HG03442 (cell line): ENCODE results near the gene ZNF326.
"Not testable (repeated sequence)": the region's sequence is repeated elsewhere in the genome, so short reads cannot be mapped to it uniquely, and the experiment has no call there.

Experiments
- ATAC-seq: cut with Tn5 transposase; IDR thresholded peaks from one replicate; pipeline ENCODE4 v1.9.1; 2021; ENCODE audit warnings: mild to moderate bottlenecking, moderate library complexity; ENCODE audit not compliant: unreplicated experiment

ZNF326 gene

DNA sequence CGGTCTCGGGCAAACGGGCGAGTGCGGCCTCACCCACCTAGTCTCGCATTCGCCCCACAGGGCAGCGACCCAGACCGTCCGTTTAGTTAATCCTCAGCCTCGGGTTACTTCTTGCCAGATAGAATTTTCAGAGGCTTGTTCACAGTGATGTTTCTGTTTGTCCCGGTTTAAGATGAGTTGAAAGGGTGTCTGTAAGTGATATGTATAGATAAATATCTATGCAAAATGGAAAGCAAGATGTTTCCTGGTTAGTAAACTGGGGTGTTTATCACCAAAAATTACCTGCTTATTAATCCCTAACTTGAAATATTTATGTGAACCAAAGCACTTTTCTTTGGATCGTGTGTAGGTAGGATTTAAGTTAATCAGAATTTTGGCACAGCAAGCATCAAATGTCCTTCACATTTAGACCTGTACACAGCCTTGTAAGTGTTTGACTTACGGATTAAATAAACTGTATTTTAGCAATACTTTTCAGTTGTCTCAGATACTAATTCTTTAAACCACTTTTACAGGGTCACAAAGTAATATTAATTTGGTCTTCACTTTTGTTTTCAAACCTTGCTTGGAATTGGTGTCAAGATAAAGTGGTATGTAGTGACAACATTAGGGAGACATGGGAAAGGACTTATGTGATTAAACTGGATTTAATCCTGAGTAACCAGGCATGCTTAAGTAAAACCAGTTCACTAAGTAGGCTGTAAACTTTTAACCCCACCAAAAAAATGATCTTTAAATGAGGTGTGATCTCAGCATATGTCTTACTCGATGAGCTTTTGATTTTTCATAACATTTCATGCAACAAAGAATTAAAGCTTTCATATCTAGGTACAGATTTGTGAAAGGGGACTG is 914 bp downstream of the ZNF326 start:
- ATAC-seq, result no peak

DNA sequence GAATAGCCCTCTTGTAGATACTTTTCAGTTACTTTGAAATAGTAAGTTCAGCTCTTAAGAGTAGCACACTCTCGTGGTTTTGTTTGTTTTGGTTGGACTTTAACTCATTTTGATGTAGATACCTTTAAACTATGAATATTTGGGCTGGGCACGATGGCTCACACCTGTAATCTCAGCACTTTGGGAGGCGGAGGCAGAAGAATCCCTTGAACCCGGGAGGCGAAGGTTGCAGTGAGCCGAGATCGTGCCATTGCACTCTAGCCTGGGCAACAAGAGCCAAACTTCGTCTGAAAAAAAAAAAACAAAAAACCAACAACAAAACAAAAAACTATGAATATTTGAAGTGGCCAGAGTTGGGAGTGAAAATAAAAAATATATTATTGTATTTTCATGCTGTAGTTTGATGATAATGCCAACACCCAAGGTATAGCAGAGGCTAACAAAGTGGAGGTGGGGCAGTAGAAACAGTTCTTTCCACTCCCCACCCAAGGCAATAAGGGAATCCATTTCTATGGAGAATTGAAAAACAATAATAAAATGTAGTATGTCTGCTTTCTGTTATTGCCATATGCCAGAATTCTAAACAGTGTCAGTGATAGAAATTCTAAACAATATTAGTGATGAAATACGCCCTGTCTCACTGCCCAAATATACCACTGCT is 1.7 kb downstream of the ZNF326 start:
- ATAC-seq, result no peak

DNA sequence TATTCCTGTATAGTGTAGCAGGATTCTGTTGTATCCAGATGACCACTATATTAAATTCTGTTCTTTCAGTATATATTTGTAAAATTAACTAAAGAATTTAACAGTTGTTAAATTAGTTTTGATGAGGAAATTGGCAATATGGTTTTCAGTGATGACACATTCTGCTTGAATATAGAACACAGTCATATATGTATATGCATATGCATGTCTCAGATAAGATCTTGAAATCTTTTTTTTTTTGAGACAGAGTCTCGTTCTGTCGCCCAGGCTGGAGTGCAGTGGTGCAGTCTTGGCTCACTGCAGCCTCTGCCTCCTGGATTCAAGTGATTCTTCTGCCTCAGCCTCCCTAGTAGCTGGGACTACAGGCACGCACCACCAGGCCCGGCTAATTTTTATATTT is 2.2 kb downstream of the ZNF326 start:
- ATAC-seq, result not testable (repeated sequence)

DNA sequence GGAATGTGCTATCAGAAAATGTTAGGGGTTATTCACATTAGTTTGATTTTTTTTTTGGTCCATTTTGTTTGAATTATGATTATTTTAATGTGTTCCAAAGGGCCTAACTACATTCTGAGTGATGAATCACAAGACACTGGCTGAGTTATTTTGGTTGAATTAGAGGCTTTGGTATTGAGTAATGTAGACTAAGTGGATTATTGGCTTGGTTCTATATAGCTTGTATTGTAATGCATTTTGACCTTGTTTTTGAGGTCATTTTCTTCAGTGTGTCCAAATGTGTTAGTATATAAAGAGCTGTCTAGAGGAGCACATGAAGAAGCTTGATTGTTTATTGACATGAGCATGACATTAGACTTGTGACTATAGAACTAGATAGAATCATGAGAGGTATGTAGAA is 3.4 kb downstream of the ZNF326 start:
- ATAC-seq, result no peak

DNA sequence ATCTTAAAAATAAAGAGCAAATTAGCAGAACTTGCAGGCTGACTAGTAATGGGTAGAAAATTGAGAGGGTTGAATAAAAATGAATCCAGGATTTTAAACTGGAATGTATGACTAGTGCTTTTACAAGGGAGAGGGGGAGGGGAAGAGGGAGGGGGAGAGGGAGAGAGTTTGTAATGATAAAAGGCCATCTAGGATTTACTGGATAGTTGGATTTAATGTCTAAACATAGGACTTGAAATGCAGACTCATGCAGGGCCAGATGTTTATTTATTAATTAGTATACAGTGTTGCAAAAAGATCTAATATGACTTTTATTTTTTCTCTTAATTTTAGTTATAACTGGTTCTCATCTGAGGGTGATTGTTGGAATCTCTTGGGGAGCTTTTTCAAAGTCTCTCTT is 4.3 kb downstream of the ZNF326 start:
- ATAC-seq, result no peak

DNA sequence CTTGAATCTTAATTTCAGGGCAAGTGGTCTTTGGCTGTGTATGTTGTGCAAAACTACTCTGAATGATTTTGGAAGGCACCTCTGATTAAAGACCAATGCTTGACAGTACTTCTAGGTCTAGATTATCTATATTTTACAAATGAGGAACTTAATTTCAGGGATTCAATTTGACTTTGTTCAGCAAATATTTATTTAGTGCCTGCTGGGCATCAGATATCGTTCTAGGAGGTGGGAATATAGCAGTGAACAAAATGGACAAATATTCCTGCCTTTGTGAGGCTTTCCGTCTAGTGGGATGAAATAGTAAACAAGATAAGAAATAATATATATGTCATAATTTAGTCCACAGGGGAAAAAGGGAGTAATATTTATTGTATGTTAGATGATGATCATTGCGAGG is 4.7 kb downstream of the ZNF326 start:
- no peak for ATAC-seq

DNA sequence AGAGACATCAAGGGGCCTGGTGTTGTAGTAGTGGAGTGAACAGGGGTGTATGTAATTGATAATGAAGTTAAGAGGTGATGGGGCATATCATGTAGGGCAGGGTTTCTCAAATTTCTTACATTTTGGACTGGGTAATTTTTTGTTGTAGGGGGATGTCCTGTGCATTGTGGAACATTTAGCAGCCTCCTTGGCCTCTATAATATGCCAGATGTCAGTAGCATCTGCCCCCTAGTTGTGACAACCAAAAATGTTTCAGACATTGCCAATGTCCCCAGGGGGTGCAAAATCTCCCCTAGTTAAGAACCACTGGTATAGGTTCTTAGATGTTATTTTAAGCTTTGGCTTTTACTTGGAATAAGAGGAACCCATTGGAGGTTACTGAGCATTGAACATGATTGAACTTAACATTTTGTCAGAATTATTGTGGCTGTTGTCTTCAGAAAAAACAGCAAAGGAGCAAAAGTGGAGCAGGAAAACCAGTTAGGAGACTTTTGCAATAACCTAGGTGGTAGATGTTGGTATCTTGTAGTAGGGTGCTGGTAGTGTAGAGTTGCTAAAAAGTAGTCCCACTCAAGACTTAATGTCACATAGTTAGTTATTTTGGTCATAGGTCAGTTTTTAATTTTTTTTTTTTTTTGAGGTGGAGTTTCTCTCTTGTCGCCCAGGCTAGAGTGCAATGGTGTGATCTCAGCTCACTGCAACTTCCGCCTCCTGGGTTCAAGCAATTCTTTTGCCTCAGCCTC is 6.2 kb downstream of the ZNF326 start:
- no peak for ATAC-seq

DNA sequence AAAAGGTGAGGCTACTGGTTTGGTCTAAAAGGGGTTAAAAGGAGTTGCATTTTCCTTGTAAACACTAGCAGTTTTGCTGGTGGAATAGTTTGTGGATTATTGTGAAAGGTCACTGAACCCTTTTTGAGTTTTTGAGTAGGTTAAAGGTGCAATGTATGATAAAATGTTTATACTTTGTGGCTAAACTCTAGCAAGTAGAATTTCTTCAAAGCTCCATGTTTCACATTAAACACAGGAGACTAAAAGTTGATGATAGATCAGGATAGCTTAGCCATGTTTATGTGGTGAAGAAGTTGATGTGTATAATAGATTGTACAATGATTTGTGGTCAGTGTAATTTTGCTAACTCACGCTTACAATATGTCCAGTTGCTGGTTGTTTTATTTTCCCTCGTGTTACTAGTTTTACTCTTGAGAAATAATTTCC is 13.1 kb downstream of the ZNF326 start:
- ATAC-seq, result no peak

DNA sequence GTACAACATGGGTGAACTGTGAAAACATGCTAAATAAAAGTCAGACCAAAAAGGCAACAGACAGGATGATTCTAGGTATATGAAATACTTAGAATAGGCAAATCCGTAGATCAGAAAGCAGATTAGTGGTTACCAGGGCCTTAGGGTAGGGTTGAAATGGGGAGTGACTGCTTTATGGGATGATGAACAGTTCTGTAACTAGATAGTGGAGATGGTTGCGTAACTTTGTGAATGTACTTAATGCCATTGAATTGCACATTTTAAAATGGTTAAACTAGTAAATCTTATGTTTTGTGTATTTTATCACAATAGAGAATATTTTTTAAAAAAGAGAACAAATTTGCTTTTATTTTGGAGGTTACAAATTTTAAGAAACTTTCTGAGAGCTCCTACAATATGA is 17.4 kb downstream of the ZNF326 start:
- ATAC-seq, result no peak

DNA sequence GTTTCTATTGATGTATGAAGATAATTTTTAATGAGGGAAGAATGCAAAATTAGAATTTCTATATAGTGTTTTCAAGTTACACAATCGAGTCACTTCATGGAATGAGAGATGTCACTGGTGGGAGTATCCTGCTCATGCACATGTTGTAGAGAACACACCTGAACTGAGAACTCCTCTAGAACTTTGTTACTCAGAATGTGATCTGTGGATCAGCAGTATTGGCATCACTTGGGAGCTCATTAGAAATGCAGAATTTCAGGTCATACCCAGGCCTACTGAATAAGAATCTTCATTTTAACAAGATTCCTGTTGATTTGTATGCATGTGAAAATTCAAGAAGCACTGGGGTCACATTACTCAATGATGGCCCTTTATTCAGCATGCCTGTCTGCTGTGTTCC is 28.8 kb downstream of the ZNF326 start:
- no peak for ATAC-seq

DNA sequence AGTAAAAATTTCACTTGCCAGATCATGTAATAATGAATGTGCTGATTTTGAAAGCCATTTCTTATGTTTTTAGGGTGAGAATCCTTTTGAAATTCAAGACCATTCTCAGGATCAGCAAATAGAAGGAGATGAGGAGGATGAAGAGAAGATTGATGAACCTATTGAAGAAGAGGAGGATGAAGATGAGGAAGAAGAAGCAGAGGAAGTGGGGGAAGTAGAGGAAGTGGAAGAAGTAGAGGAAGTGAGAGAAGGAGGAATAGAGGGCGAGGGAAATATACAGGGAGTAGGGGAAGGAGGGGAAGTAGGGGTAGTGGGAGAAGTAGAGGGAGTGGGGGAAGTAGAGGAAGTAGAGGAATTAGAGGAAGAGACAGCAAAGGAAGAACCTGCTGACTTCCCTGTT is 32.4 kb downstream of the ZNF326 start:
- ATAC-seq, result no peak

DNA sequence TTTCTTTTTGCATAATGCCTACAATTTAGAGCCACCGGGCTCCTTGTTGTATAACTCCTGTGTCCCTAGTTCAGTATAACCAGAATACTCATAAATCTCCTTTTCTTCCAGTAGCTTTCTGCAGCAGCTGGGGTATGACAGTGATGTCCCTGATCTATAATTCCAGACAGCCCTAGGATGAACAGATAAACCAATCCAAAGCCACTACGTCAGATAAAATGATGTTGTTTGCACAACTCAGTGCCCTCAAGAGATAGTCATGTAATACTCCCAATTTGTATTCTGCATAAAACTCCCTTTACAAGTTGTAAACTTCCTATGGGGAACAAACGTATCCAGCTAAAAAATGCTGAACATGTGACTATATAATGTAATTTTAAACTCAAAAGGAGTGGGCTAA is 44.7 kb downstream of the ZNF326 start:
- ATAC-seq, result no peak

DNA sequence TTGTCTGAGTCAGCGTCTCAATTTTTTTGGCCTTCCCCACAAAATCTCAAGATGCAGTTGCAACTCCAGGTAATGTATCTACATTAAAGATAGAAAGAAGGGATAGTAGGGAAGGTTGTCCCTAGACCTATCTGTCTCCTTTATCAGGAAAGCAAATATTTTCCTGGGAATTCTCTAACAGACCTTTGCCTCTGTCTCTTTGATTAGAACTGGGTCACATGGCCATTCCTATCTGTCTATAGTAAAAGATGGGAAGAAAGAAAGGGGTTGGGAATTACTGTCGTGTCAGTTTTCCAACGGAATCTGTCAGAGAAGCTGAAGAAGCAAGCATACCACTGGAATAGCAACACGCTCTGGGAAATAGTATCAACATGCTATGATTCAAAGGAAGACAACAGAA is 48.7 kb downstream of the ZNF326 start:
- no peak for ATAC-seq

DNA sequence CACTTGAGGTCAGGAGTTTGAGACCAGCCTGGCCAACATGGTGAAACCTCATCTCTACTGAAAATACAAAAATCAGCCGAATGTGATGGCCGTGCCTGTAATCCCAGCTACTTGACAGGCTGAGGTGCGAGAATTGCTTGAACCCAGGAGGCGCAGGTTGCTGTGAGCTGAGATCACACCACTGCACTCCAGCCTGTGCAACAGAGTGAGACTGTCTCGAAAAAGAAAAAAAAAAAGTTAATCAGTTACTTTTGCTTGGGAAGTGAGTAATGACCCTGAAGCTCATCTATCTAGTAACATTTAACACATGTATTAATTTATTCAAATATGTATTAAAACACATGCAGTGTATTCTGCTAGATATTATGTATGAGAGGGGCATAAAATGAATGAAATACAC is 49.4 kb downstream of the ZNF326 start:
- no peak for ATAC-seq

DNA sequence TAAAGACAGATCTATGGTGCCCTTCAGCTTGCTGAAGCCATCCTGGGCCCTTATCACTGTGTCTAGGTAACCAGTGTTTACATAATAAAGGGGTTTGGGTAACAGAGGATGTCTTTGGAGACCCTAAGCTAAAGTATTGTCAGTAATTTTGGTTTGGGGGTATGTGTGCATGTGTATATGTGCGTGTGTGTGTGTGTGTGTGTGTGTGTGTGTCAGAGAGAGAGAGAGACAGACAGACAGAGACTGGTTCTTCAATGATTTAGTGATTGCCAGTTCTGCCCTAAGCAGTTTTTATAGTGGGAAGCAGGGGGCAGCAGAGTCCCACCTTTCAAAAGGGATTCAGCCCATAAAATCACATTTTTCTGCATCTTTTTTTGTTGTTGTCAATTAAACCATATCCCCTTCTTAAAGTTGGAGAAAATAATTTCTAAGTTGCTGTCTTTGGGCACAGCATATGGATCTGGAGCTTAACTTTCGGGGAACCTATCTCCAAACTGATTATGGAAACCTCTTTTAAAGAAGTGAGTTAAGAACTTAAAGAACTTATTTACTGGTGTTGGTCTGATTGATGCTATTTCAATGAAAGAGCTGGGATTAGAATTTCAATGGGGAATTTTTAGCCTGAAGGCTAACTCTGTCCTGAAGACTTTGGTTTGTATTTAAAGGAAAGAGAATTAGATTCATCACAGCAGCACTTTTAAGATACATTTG is 51.1 kb downstream of the ZNF326 start:
- no peak for ATAC-seq

DNA sequence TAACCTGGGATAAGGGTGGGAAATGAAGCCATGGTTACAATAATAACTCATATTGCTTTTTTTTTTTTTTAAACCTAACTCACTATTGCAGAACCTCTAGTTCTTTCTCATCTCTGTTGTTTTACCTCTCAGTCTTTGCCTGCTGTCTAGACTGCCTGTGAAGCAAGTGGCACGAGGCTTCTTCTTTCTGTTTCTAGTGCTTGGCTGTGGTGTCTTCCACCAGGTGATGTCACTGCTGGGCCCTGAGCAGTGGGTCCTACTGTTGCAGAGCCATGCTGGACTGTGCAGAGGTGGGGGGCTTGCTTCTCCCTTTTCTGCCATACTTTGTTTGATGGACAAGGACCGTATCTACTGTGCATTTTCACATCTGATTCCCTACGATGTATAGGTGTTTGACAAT is 51.7 kb downstream of the ZNF326 start:
- no peak for ATAC-seq

DNA sequence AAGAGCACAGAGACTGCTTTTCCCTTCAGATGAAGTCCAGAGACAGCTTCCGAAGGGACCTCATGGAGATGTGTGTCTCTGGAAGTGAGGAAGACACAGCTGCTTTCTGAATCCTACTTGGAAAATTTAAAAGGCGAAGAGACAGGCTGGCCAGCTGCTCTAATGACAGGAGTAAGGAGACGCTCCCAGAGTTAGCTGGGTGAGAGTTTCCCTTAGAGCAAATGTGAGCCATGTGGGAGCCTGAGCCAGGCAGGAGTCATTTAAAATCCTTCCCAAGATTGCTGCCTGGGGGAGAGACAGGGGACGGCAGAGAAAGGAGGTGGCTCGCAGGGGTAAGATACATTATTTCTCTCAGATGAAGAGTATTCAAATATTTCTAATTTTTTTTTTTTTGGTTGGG is 53.1 kb downstream of the ZNF326 start:
- no peak for ATAC-seq

DNA sequence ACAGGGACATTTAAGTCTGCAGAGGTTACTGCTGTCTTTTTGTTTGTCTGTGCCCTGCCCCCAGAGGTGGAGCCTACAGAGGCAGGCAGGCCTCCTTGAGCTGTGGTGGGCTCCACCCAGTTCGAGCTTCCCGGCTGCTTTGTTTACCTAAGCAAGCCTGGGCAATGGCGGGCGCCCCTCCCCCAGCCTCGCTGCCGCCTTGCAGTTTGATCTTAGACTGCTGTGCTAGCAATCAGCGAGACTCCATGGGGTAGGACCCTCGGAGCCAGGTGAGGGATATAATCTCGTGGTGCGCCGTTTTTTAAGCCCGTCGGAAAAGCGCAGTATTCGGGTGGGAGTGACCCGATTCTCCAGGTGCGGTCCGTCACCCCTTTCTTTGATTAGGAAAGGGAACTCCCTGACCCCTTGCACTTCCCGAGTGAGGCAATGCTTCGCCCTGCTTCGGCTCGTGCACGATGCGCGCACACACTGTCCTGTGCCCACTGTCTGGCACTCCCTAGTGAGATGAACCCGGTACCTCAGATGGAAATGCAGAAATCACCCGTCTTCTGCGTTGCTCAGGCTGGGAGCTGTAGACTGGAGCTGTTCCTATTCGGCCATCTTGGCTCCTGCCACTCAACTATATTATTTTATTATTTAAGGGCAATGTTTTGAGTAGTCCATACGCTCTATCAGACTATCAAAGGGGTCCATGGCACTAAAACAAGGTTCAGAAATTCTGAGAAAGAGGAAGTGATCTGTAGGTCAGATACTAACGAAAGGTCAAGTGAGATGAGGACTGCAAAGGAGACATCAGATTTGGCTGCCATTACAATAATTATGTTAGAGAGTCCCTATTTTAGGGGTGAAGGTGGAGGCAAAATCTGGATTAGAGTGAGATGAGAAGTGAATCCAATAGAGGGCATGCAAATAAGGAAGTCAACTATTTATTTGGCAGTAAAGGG is 68.1 kb downstream of the ZNF326 start:
- ATAC-seq, result not testable (repeated sequence)

DNA sequence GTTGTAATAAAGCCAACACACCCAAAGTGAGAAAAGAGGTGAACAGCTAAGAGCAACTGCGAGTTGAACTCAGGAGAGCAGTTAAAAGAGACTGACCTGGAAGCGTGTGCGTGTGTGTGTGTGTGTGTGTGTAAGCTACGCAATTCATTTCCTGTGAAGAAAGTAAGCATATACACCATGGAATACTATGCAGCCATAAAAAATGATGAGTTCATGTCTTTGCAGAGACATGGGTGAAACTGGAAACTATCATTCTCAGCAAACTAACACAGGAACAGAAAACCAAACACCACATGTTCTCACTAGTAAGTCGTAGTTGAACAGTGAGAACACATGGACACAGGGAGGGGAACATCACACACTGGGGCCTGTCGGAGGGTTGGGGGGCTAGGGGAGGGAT is 69.2 kb downstream of the ZNF326 start:
- not testable (repeated sequence) for ATAC-seq
